GM12878 (cell line): ENCODE results near the gene UROC1. TPM values are rescaled to one million over a fixed set of nuclear protein-coding genes. Genes with fewer than 3 reads are reported as not detected.

Source experiments
- ATAC-seq: fragments of 200-7000 bp; cut with Tn5 transposase; 3 replicates; pipeline ENCODE4 v1.9.1; 2020; ENCODE audit warnings: mild to moderate bottlenecking, moderate library complexity
- BruUV-seq: library from RNA; stranded (reverse); fragments of 400-500 nt; replicated peaks from 2 replicates; lab custom pipeline; 2021; lab: Mats Ljungman, UMichigan
- CTCF ChIA-PET: fragments of 300-600 bp; sonication (Branson Sonifier 250); formaldehyde crosslinking; extraction: SDS; loops from one replicate; lab custom pipeline; 2021; ENCODE audit warnings: inconsistent platforms; lab: Yijun Ruan, JAX
- POLR2A ChIA-PET: fragments of 350-600 bp; formaldehyde crosslinking; extraction: SDS; loops from one replicate; lab custom pipeline; 2021; ENCODE audit warnings: inconsistent platforms; lab: Charles Lee
- RAD21 ChIA-PET: fragments of 300-600 bp; sonication (Branson Sonifier 250); formaldehyde crosslinking; loops from one replicate; lab custom pipeline; 2023; ENCODE audit warnings: antibody characterized with exemption; ENCODE audit not compliant: unreplicated experiment; lab: Charles Lee
- SMC1A ChIA-PET: fragments of 300-600 bp; sonication (Branson Sonifier 250); formaldehyde crosslinking; loops from one replicate; lab custom pipeline; 2023; ENCODE audit not compliant: unreplicated experiment, uncharacterized antibody; lab: Charles Lee
- DNase-seq: peaks from one replicate; pipeline ENCODE4 v3.0.0-alpha.2; 2011; ENCODE audit warnings: low read depth, low spot score
- FAIRE-seq: peaks from 3 replicates; lab custom pipeline; 2011; peaks lifted over from hg19 to GRCh38; lab: Jason Lieb, UNC
- H2AFZ ChIP-seq: 2 replicates; pipeline ENCODE4 v1.6.0; 2011; ENCODE audit warnings: low read depth, low read length, control low read depth; ENCODE audit not compliant: control insufficient read depth
- H3K27ac ChIP-seq: 2 replicates; pipeline ENCODE4 v1.5.1; 2011; ENCODE audit warnings: control low read depth; ENCODE audit not compliant: control insufficient read depth, insufficient read depth
- H3K27me3 ChIP-seq, 2 experiments: replicated peaks in 1 of 2; 2 replicates each; pipeline versions ENCODE4 v1.6.0 to v1.6.1; 2011; ENCODE audit warnings: low read length in 1 of 2; ENCODE audit not compliant: control insufficient read depth in 2 of 2, insufficient read depth in 2 of 2
- H3K36me3 ChIP-seq, 2 experiments: 2 replicates each; pipeline ENCODE4 v1.5.1; 2011; ENCODE audit warnings: low read length in 1 of 2; ENCODE audit not compliant: control insufficient read depth in 2 of 2, insufficient read depth in 2 of 2
- H3K4me1 ChIP-seq: 2 replicates; pipeline ENCODE4 v1.6.1; 2011; ENCODE audit warnings: mild to moderate bottlenecking, low read length, moderate library complexity, mixed read lengths; ENCODE audit not compliant: control insufficient read depth, insufficient read depth
- H3K4me2 ChIP-seq: 2 replicates; pipeline ENCODE4 v1.6.0; 2011; ENCODE audit warnings: control low read depth; ENCODE audit not compliant: control insufficient read depth, insufficient read depth
- H3K4me3 ChIP-seq: fragments of 200-600 bp; sonication (generic); 2 replicates; pipeline ENCODE4 v1.5.1; 2016
- H3K79me2 ChIP-seq: 2 replicates; pipeline ENCODE4 v1.6.0; 2011; ENCODE audit warnings: low read length; ENCODE audit not compliant: control insufficient read depth, insufficient read depth
- H3K9ac ChIP-seq: 2 replicates; pipeline ENCODE4 v1.8.0; 2011; ENCODE audit warnings: low read length, control low read depth, mixed read lengths; ENCODE audit not compliant: control insufficient read depth, insufficient read depth
- H3K9me3 ChIP-seq: replicated peaks from 3 replicates; pipeline ENCODE4 v1.5.1; 2011; ENCODE audit warnings: mild to moderate bottlenecking, low read length; ENCODE audit not compliant: control insufficient read depth, insufficient read depth
- H4K20me1 ChIP-seq: 2 replicates; pipeline ENCODE4 v1.6.0; 2011; ENCODE audit not compliant: control insufficient read depth, insufficient read depth
- ASH2L ChIP-seq: fragments of 300-600, 200-600 bp; sonication (generic); IDR thresholded peaks from 2 replicates; pipeline ENCODE4 v1.6.1; 2017; ENCODE audit warnings: low read depth, mild to moderate bottlenecking, borderline replicate concordance
- CBFB ChIP-seq: IDR thresholded peaks from 2 replicates; pipeline ENCODE4 v1.6.1; 2016; ENCODE audit warnings: antibody characterized with exemption, low read depth
- FOS ChIP-seq: IDR thresholded peaks from 3 replicates; pipeline ENCODE4 v1.6.1; 2011; ENCODE audit warnings: borderline replicate concordance; ENCODE audit not compliant: insufficient read length; ENCODE audit errors: extremely low read depth
- IKZF2 ChIP-seq, 2 experiments: fragments of 450-650 bp; IDR thresholded peaks; 2 replicates each; pipeline ENCODE4 v1.6.1; 2017; ENCODE audit warnings: mild to moderate bottlenecking in 2 of 2, moderate library complexity in 2 of 2
- MYB ChIP-seq: fragments of 150-350 bp; IDR thresholded peaks from 2 replicates; pipeline ENCODE4 v1.6.1; 2014; ENCODE audit warnings: mild to moderate bottlenecking, low read depth, low read length, borderline replicate concordance
- NR2F1 ChIP-seq: fragments of 450-650 bp; conservative IDR thresholded peaks from 2 replicates; pipeline ENCODE4 v1.6.1; 2017; ENCODE audit warnings: mild to moderate bottlenecking
- POU2F2 ChIP-seq: IDR thresholded peaks from 3 replicates; pipeline ENCODE4 v1.6.1; 2011; ENCODE audit warnings: low read depth, mild to moderate bottlenecking, low read length, borderline replicate concordance
- RAD51 ChIP-seq: fragments of 450-650 bp; IDR thresholded peaks from 2 replicates; pipeline ENCODE4 v1.6.1; 2016; ENCODE audit warnings: moderate library complexity, mild to moderate bottlenecking, inconsistent platforms
- RB1 ChIP-seq: fragments of 450-650 bp; formaldehyde crosslinking; IDR thresholded peaks from 2 replicates; pipeline ENCODE4 v1.6.1; 2017; ENCODE audit warnings: mild to moderate bottlenecking, borderline replicate concordance
- SIN3A ChIP-seq: IDR thresholded peaks from 2 replicates; pipeline ENCODE4 v1.6.1; 2012; ENCODE audit warnings: low read depth, low read length, improper control_type of control experiment
- SRF ChIP-seq, 2 experiments: IDR thresholded peaks; 2 replicates each; pipeline ENCODE4 v1.6.1; 2011; ENCODE audit warnings: low read depth in 2 of 2, low read length in 2 of 2, mild to moderate bottlenecking in 1 of 2, moderate library complexity in 1 of 2
- STAT3 ChIP-seq: IDR thresholded peaks from 2 replicates; pipeline ENCODE4 v1.6.1; 2011; ENCODE audit warnings: low read depth, low read length, improper control_type of control experiment
- TBL1XR1 ChIP-seq: IDR thresholded peaks from 2 replicates; pipeline ENCODE4 v1.6.1; 2012; ENCODE audit warnings: low read depth, low read length, improper control_type of control experiment
- ZNF622 ChIP-seq: fragments of 450-650 bp; IDR thresholded peaks from 2 replicates; pipeline ENCODE4 v1.6.1; 2017; ENCODE audit warnings: mild to moderate bottlenecking, inconsistent platforms
- WGBS: methylation state at CpG from one replicate; pipeline ENCODE4 v1.1.6; 2016; ENCODE audit warnings: low lambda C conversion rate; ENCODE audit not compliant: insufficient replicate concordance, insufficient coverage; ENCODE audit errors: missing lambda C conversion rate; 5-methylcytosine and 5-hydroxymethylcytosine counted together
- in situ Hi-C: fragments of 300-500 bp; cut with MboI; formaldehyde crosslinking; loops from 9 replicates; pipeline ENCODE4 v1.14.3; 2018; ENCODE audit warnings: mixed read lengths
- intact Hi-C: fragments of 100-400 bp; cut with micrococcal nuclease; formaldehyde crosslinking; loops from one replicate; pipeline ENCODE4 v1.14.2; 2022; ENCODE audit not compliant: unreplicated experiment
- polyA plus RNA-seq, 11 experiments: library from polyadenylated mRNA; depleted of rRNA in 4 of 11; unstranded in 6 of 11; stranded (reverse) in 5 of 11; fragments of >200 nt; fragmentation: Nextera tagmentation in 4 of 11; fragmentation: Illumina TruSeq in 1 of 11; extraction: Ambion mirVana in 4 of 11; extraction: Trizol in 1 of 11; gene quantifications; 1 replicate in 1 of 11; 2 replicates in 10 of 11; pipeline versions ENCODE4 v1.2.1 to v1.2.3, GENCODE V29; 2011 to 2016; ENCODE audit warnings: inconsistent platforms in 2 of 11, missing spikeins in 2 of 11, low read depth in 1 of 11
- total RNA-seq, 4 experiments: library from RNA; depleted of rRNA in 3 of 4; stranded (reverse); fragments of >200 nt in 3 of 4; fragmentation: Illumina TruSeq in 1 of 4; extraction: Trizol in 1 of 4; gene quantifications; 2 replicates each; pipeline versions ENCODE4 v1.2.1 to v1.2.3, GENCODE V29; 2013 to 2021
- TF ChIP-seq, protein P1 (sequence below): fragments of 450-650 bp; IDR thresholded peaks from 2 replicates; pipeline ENCODE4 v1.6.1; 2016; ENCODE audit warnings: mild to moderate bottlenecking
- TF ChIP-seq, protein P2 (sequence below): IDR thresholded peaks from 2 replicates; pipeline ENCODE4 v1.6.1; 2011; ENCODE audit warnings: low read depth, mild to moderate bottlenecking, low read length, moderate library complexity, borderline replicate concordance; ENCODE audit errors: extremely low read depth
- TF ChIP-seq, protein P3 (sequence below): fragments of 450-650 bp; IDR thresholded peaks from 2 replicates; pipeline ENCODE4 v1.6.1; 2014; ENCODE audit warnings: mild to moderate bottlenecking

UROC1 gene
- total and polyA plus RNA-seq, 10 of the 15 experiments (the other 5 are each of a cell fraction or from before 2014, with no cell fraction given): 0.04 TPM; not detected in 9

DNA sequence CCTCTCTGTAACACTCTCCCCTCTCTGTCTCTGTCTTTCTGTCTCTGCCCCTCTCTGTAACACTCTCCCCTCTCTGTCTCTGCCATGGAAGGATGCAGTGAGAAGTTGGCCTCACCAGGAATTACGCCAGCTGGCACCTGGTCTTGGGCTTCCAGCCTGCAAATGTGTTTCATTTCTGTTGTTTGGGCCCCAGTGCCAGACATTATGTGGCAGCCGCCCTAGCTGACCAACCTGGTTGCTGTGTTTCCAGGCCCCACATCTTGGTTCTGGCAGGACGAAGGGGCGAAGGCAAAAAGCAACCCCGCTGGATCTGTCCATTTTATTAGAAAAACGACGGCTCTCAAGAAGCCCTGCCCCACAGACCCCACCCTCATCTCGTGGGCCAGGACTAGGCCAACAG lies 36.7 kb downstream of the UROC1 start:
- SMC1A ChIA-PET: no interaction called here
- 51% methylated on average over 8 of the region's 8 CpGs for WGBS
- POLR2A ChIA-PET: no interaction called here

More for the DNA sequence above, 36.7 kb downstream of the UROC1 start:
- Histone ChIP-seq H3K79me2 (no peaks in the 10 kb centered on the region), H4K20me1 (no peaks in the 10 kb centered on the region), H2AFZ (no peak overlapping the region), H3K4me2 (no peak overlapping the region)
- in situ Hi-C loops: no loop called here
- RAD21 ChIA-PET: no interaction called here
- no peak for ATAC-seq
- TF ChIP-seq, protein P1, sequence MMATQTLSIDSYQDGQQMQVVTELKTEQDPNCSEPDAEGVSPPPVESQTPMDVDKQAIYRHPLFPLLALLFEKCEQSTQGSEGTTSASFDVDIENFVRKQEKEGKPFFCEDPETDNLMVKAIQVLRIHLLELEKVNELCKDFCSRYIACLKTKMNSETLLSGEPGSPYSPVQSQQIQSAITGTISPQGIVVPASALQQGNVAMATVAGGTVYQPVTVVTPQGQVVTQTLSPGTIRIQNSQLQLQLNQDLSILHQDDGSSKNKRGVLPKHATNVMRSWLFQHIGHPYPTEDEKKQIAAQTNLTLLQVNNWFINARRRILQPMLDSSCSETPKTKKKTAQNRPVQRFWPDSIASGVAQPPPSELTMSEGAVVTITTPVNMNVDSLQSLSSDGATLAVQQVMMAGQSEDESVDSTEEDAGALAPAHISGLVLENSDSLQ: no peak
- TF ChIP-seq IKZF2 (IDR thresholded peaks at IDR 0.05) (no peak), SRF (IDR thresholded peaks at IDR 0.05; ENCODE audit: low read depth in 2 of 2, low read length in 2 of 2) (no peak), RAD51 (no peak), FOS (no peak), RB1 (no peak), MYB (no peak), ZNF622 (no peak), NR2F1 (no peak), POU2F2 (no peak), SIN3A (no peak), STAT3 (no peak), TBL1XR1 (no peak), CBFB (no peak), ASH2L (no peak)
- TF ChIP-seq, protein P2, sequence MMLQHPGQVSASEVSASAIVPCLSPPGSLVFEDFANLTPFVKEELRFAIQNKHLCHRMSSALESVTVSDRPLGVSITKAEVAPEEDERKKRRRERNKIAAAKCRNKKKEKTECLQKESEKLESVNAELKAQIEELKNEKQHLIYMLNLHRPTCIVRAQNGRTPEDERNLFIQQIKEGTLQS: no peak
- TF ChIP-seq, protein P3, sequence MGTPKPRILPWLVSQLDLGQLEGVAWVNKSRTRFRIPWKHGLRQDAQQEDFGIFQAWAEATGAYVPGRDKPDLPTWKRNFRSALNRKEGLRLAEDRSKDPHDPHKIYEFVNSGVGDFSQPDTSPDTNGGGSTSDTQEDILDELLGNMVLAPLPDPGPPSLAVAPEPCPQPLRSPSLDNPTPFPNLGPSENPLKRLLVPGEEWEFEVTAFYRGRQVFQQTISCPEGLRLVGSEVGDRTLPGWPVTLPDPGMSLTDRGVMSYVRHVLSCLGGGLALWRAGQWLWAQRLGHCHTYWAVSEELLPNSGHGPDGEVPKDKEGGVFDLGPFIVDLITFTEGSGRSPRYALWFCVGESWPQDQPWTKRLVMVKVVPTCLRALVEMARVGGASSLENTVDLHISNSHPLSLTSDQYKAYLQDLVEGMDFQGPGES: no peak
- TF ChIP-seq, all 136 proteins: peak for 0
- CTCF ChIA-PET: no interaction called here
- Histone ChIP-seq H3K4me1 (no peaks in the 10 kb centered on the region), H3K9me3 (no peaks in the 10 kb centered on the region), H3K9ac (no peak overlapping the region), H3K27ac (no peak overlapping the region), H3K27me3 (no peaks in the 10 kb centered on the region), H3K4me3 (no peak overlapping the region), H3K36me3 (no peaks in the 10 kb centered on the region)
- FAIRE-seq (no peak), DNase-seq (no peak)
- intact Hi-C loops: no loop called here
- no TSS peak for BruUV-seq
